Inferior parietal cortex (tissue), 1 donor: ENCODE data around the gene CARD10.

Source experiments
- DNase-seq: peaks from one replicate; pipeline ENCODE4 v3.0.0-alpha.2; 2016; ENCODE audit errors: extremely low spot score

Gene CARD10

DNA sequence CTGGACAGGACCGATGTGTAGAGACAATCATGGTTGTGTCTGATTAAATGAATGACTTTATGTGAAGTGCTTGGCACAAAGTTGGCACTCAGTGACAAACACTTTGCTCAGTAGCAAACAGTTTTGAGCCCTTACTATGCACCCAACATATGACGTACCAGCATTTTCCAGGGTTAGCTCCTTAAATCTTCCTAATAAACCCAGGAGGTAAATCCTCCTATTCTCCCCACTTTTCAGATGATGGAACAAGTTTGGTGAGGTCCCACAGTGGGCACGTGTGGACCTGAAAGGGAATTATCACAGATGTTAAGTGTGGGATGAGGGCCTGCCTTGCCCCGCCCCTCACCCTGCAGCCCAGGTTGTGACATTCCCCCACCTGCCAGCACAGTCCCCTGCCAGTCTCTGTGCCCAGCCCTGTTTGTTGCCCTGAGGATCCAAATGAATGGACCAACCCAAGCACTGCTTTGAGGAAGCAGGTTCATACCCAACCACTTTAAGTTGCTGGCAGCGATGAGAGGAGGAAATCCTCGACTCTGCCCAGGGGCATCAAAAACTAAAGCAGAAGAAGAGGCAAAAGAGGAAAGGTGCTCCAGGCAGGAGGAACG is 6.6 kb upstream of the CARD10 start:
- no peak for DNase-seq

DNA sequence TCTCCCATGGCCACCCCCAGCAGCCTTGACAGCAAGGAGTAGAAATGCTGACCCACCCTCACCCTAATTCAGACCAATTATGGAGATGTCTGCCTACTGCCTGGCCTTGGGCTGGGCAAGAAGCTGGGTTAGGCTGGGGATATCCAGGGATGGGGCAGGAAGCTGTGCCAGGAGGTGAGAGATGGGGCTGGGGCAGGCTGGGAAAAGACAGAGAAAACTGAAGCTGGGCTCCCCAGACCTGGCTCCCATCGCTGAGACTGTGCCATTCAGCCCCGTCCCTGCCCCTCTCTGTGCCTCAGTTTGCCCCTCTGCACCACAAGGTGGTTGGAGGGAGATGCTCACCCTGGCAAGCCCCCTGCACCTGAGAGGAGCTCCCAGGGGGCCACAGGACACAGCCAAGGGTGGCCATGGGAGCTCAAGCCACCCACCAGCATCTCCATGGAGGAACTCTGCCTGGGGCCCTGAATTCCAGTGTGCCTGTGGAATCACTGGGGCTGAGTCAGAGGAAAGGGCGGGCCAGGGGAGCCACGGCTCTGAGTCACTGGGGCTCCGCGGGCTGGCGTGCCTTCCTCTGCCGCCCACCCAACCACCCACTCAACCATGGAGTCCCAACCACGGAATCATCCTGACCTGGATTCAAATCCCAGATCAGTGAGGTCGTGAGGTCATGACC is 6.0 kb upstream of the CARD10 start:
- no peak for DNase-seq

DNA sequence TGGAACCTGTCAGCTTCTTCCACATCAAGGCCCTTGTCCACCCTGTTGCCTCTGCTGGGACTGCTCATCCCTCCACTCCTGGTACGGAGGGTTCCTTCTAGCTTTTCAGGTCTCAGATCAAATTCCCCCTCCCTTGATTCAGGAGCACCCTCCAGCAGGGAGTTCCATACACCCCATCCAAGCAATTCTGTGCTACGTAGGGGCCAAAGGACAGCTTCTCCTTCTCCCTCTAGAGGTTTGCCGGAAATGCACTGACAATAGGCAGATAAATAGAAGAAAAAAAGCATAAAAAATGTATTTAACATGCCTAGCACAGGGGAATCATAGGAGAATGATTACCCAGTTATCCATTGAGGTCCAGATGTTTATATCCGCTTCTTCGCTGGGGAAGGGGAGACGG is 3.3 kb upstream of the CARD10 start:
- no peak for DNase-seq

DNA sequence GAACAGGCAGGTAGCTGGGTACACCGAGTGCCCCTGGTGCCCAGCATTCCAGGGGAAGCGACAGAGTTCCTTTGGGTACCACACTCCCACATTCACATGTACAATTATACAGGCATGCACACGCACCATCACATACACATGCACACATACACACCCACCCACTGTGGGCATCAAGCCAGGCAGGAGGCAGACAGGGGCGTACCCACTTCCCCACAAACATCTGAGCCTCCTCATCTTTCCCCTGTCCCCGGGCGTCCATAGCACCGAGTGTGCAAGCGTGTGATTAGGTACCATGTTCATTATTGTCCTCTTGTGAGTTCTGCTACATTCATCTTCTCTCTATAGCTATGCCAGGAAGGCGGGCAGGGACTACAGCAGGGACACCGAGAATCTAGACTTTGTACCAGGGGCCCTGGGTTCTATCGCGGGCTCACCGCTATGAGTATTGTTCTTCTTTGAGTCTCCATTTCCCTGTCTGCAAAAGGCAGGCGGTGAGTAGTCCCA is 2.1 kb upstream of the CARD10 start:
- DNase-seq, result no peak

DNA sequence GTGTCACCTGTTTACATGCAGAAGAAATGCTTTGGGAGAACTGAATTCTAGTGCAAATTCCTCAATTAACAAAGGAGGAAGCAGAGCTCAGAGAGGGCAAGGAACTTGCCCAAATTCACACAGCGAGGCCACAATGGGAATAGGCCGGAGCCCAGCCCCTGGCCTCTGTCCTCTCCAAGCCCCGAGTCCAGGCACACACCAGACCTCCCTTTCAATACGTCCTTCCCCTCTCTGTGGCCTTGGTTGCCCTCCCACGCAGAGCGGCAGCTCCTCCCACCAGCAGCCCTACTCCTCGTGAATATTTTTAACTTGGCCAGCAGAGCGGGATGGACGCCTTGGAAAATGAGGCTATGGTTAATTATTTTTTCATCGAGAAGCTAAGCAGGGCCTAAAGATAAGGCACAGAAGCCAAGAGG is 1.6 kb upstream of the CARD10 start:
- DNase-seq, result no peak

DNA sequence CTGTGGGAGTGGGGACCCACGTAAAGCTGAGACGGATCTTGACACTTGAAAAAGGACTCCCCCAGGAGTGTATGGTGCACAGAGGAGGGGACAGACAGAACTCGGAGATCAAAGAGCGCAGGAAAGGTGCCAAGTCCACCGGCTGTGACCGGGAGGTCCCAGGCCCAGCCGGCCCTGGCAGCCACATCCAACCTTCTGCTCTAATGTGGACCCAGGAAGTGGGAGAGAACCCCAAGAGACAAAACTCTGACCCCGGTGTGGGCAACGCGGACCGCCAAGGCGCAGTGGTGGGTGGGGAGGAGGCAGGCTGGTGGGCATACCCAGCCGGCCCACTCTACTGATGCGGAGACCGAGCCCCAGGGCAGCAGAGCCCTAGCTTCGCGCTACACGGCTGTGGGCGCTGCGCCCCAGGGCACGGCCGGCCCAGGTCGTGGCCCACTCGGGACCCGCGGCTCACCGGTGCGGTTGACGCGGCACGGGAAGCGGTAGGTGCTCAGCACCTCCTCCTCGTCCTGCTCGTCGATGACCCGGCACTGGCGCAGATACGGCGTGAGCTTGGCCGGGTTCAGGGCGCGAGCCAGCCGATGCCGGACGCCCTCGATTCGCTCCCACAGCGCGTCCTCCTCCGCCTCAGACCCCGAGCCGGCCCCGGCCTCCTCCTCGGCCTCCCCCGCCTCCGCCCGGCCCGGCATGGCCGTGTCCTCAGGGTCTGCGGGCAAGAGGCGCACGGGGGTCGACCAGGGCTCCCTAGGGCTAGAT is 527 bp downstream of the CARD10 start:
- DNase-seq, result no peak

DNA sequence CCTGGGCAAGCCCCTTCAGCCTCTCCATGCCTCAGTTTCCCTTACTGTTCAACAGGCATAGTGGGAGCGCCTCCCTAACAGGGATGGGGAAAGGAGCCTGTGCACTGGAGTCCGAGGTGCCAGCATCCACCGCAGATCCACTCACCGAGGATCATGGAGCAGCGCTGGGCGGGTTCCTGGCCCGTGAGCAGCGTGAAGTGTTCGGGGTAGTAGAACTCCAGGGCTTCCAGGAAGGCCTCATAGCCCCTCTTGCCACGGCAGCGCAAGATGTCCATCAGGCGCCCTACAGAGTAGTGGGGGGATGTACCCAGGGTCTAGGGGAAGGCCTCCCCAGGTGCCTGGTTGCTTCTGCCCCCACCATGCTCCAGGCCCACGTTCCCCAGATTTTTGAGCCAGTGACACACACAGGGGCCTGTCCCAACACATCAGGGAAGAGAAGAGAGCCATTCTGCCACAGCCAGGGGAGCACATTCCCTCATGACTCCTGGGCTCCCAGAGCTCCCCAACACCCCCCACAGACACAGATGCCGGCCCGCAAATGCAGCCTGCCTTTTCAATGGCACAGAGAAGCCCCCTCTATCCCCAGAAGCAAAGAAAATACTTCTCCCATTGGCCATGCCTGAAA is 1.3 kb downstream of the CARD10 start:
- no peak for DNase-seq

DNA sequence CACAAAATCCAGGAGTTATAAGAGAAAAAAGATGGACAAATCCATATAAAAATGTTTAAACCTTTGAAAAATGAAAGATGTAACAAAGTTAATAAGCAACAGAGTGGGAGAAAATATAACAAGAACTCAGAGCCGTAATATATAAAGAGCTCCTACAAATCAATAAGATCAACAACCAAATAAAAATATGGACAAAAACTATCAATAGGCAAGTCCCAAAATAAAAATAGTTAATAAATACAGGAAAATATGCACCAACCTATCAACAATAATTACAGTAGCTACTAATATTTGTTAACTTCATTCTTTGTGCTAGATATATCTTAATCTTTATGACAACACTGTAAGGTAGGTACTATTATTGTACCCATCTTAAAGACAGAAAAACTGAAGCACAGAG is 2.8 kb downstream of the CARD10 start:
- DNase-seq, result no peak

DNA sequence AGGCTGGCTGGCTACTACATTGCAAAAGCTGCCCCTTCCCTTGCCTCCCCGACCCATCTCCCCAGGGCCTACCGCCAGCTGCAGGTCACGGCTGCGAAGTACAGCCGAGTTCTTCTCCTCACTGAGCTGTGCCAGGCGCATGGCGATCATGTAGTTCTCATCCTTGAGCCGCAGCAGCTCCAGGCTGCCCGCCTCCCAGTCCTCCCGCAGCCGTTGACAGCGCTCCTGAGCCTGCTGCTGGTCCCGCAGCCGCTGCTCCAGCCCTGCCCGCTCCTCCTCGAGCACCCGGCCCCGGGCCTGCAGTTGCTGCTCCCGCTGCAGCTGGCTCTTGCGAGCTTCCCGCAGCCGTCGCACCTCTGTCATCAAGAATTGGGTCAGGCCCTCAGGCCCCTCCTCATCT is 3.3 kb downstream of the CARD10 start:
- no peak for DNase-seq

DNA sequence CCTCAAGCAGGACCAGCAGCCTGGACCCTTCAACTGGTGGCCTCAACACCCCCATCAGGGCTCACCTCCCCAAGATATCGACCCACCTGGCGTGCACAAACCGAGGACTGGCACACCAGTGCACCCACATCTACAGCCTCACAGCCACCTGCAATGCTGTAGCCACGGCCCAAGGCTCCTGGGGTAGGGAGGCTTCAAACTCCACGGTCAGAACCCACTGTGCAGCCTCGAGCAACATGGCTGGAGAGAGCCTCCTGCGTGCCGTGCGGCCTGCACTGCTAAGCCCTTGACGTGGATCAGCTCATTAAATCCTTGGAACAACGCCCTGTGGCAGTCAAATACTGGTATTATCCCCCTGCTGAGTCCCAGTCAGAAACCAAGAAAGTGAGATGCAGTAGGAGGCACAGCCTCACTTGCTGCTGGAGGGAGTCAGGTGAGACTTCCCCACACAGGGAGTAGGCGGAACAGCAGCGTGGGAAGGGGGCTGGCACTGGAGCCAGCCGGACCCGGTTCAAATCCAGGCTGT is 4.6 kb downstream of the CARD10 start:
- no peak for DNase-seq

DNA sequence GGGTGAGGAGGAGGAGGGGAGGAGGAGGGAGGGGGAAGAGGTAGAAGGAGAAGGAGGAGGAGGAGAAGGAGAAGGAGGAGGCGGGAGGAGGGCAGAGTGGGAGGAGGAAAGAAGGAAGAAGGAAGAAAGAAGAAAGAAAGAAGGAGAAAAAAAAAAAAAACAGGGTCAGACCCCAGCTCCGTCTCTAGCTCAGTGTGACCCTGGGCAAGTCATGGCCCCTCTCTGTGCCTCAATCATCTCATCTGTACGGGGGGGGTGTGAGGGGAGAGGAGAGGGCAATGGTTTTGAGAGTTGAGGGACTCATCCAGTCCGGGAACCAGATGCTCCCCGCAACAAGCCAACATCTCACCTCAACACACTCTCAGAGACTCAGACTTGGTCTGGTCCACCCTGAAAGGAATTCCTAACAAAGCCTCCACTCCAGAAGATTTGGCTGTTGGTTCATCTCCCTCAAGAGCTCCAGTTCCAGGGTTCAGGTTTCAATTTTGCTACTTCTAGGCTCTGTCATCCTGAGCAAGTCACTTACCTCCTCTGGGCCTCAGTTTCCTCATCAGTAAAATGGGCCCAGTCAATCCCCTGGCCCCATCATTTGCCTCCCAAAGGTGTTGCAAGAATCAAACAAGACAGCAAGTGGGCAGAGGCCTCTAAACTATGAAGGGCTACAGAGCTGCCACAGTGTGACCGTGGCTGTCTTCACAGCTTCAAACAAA is 7.7 kb downstream of the CARD10 start:
- DNase-seq, result no peak

DNA sequence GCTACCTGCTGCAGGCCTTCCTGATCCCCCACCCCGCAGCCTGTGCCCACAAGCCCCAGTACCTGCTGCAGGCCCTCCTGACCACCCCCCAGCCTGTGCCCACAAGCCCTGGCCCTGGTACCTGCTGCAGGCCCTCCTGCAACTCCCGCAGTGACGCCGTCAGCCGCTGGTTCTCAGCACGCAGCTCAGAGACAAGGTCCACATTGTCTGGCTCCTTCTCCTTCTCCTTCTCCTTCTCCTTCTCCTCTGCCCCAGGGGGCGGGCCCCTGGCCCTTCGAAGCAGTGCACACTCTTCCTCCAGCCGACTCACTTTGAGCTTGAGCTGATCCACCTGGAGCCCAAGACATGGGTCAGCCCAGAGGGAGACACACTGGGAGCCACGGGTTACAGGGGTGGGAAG is 9.1 kb downstream of the CARD10 start:
- DNase-seq, result no peak

DNA sequence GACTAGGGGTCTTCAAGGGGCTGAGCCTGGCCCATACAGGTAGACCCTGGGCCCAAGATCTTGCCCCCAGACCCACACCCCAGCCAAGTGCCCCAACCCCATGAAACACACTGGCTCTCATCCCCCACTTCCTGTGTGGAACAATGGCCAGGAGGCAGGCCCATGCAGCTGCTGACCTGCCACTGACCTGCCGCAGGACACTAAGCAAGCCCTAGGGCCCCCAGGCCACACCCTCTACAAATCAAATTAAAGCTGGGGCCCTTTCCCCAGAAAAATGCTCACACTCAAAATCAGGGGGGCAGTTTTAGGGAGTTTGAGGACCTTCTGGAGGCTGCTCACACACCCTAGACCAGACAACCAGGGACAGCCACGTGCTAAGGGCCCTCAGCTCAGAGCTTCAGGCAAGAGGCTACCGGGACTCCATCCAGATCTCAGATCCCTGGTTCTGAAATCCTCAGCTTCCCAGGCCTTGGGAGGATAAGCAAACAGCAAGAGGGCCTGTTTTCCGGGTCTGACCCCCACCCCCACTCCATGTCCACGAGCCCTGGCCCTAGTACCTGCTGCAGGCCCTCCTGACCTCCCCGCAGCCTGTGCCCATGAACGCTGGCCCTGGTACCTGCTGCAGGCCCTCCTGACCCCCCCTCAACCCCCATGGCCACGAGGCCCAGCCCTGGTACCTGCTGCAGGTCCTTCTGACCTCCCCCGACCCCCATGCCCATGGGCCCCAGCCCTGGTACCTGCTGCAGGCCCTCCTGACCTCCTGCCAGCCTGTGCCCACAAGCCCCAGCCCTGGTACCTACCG is 10.0 kb downstream of the CARD10 start:
- DNase-seq, result no peak

DNA sequence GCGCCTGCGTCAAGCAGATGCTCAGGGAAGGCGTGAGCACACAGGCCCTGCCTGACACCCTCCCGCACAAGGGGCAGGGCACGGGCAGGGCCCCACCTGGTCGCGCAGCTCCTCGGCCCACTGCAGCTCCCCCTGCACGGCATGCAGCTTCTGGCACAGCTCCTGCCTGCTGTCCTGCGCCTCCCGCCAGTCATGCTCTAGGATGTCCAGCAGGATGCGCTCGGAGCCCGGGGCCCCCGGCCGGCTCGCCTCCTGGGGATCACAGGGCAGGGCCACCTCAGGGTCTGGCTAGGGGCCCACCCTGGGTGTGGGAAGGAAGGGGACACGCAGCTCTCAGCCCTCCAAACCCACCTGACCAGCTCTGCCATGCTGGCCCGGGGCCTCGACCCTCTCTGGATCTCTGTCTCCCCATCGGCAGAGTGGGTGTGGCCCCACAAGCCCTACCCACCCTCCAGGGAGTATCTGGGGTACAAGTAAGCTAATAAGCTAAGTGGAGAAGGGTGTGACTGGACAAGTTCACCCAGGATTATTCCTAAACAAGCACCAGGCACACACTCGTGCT is 10.7 kb downstream of the CARD10 start:
- no peak for DNase-seq

DNA sequence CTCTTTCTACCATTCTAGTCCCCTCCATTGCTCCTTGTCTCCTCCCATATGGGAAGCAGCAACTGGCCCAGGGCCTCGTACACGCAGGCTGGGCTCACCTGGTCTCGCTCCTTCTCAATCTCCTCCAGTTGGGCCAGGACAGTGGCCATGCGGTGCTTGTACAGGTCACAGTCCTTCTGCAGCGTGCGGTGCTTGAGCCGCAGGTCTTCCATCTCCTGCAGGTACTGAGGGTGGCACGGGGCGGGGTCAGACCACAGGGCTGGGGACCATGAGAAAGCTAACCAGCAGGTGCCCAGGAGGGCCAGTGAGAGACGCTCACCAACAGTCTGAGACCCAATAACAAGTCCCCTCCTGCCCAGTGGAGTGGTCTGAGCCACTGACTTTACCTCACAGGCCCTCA is 11.5 kb downstream of the CARD10 start:
- no peak for DNase-seq

DNA sequence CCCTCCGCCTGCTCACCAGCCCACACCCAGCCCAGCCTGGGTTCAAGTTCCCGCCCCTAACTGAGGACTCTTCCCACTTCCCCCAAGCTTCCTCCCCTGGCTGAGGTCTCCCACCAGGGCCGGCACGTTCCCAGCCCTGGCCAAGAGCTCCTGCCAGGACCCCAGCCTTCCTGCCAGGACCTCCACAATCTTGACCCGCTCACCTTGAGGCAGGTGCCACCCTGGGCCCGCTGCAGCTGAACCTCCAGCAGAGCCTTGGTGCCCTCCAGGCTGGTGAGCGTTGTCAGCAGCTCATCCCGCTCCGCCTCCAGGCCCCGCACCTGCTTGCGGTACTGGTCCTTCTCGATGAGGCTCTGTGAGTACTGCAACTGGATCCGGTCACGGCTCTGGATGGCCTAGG is 13.2 kb downstream of the CARD10 start:
- DNase-seq, result no peak

DNA sequence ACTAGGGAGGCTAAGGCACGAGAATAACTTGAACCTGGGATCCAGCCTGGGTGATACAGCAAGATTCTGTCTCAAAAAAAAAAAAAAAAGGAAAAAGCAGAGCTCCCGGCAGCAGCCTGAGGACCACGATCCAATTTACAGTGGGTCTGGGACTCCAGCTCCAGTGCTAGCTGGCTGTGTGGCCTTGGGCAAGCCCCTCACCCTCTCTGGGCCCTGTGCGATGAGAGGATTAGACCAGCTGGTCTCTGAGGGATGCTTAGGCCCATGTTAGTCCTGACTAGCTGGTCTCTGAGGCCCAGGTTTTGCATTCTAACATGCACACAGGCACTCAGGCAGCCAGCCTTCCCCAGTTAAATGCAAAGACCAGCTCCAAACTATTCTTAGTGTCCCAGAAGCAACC is 13.7 kb downstream of the CARD10 start:
- no peak for DNase-seq

DNA sequence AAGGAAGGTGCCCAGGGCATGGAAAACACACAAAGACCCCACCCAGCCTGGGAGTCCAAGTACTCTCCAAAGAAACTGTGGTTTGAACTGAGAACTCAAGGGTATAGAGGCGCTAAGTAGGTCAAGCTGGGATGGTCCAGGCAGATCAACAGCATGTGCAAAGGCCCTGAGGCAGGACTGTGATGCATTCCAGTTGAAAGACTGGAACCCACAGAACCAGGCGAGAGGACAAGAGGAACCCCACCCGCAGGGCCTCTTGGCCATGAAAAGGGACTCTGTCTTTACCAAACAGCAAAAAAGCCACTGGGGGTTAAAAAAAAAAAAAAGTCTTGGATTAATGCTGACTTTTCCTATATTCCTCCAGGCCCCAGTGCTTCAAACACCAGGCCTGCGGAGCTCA is 14.3 kb downstream of the CARD10 start:
- DNase-seq, result no peak

DNA sequence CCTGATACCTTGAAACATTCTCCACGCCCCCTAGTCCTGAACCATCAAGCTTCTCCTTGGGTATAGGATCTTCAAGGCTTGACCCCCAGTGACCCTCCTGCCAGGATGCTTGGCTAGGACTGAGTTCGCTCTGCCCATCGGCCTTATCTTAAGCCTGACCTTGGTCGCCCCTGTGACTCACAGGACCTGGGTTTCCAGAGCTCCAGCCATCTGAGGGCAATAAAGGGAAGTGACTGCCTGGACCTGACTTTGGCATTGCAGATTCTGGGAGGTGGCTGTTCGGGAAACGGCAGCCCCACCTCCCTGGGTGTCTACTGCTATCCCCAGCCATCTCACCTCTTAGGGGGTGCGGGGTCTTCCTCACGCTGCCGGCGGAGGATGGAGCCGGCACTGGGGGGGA is 15.4 kb downstream of the CARD10 start:
- DNase-seq, result no peak

DNA sequence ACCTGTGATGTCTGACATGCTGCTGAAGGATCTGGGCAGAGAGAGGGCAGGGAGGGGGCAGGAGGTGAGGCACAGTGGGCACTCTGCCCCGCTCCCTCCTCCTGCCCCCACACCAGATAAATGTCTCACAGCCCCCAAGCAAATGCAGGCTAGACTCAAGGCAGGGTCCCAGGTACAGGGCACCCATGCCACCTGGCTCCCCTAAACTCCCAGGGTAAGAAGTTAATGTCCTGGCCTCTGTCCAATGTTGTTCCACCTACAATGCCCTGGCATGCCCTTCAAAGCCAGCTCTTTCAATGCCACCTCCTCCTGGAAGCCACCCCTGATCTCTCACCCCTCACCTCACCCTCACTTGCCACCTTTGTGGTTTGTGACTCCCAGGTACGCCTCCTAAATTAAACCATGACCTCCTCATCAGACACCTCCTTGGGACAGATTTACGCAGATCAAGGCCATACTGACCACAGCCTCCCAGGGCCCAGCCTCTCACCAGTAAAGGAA is 16.0 kb downstream of the CARD10 start:
- no peak for DNase-seq
